GM23338 (cell line): Measurements from ENCODE around the gene PPP2R5E. TPM values are rescaled to one million over a fixed set of nuclear protein-coding genes. Genes with fewer than 3 reads are reported as not detected.

Experiments
- ATAC-seq: fragments of 200-7000 bp; cut with Tn5 transposase; 3 replicates; pipeline ENCODE4 v1.9.1; 2020
- DNase-seq: peaks from one replicate; pipeline ENCODE4 v3.0.0-alpha.2; 2015; ENCODE audit warnings: low spot score
- H2AFZ ChIP-seq: fragments of 200-600 bp; sonication (generic); 2 replicates; pipeline ENCODE4 v1.8.0; 2016; ENCODE audit warnings: antibody characterized with exemption, mild to moderate bottlenecking, moderate library complexity
- H3F3A ChIP-seq: fragments of 200-600 bp; sonication (generic); replicated peaks from 2 replicates; pipeline ENCODE4 v1.8.0; 2017; ENCODE audit warnings: antibody characterized with exemption, mixed run types, low read depth
- H3K27ac ChIP-seq: fragments of 200-600 bp; sonication (generic); 2 replicates; pipeline ENCODE4 v1.6.1; 2016; ENCODE audit warnings: low read depth
- H3K27me3 ChIP-seq: fragments of 200-600 bp; sonication (generic); 2 replicates; pipeline ENCODE4 v1.8.0; 2016; ENCODE audit warnings: mild to moderate bottlenecking, mixed run types, moderate library complexity; ENCODE audit not compliant: insufficient read depth
- H3K36me3 ChIP-seq: fragments of 200-600 bp; sonication (generic); 2 replicates; pipeline ENCODE4 v1.8.0; 2016; ENCODE audit warnings: mild to moderate bottlenecking; ENCODE audit not compliant: insufficient read depth
- H3K4me1 ChIP-seq: fragments of 200-600 bp; sonication (generic); 2 replicates; pipeline ENCODE4 v1.8.0; 2016; ENCODE audit warnings: mild to moderate bottlenecking, moderate library complexity; ENCODE audit not compliant: insufficient read depth
- H3K4me2 ChIP-seq: fragments of 200-600 bp; sonication (generic); 2 replicates; pipeline ENCODE4 v1.7.1; 2017; ENCODE audit warnings: mixed run types
- H3K4me3 ChIP-seq: fragments of 200-600 bp; sonication (generic); 2 replicates; pipeline ENCODE4 v1.6.1; 2016; ENCODE audit warnings: mixed run types
- H3K79me2 ChIP-seq: fragments of 200-600 bp; sonication (generic); replicated peaks from 2 replicates; pipeline ENCODE4 v1.8.0; 2017; ENCODE audit warnings: mild to moderate bottlenecking; ENCODE audit not compliant: insufficient read depth
- H3K9me2 ChIP-seq: fragments of 200-600 bp; sonication (generic); 2 replicates; pipeline ENCODE4 v1.8.0; 2017; ENCODE audit not compliant: insufficient read depth
- H4K20me1 ChIP-seq: fragments of 200-600 bp; sonication (generic); replicated peaks from 2 replicates; pipeline ENCODE4 v1.8.0; 2017; ENCODE audit warnings: mild to moderate bottlenecking; ENCODE audit not compliant: insufficient read depth
- H3K27ac Mint-ChIP-seq: 2 replicates; pipeline ENCODE4 v1.8.0; 2020; ENCODE audit warnings: inconsistent platforms, mild to moderate bottlenecking, moderate library complexity, mixed read lengths
- H3K27me3 Mint-ChIP-seq: 3 replicates; pipeline ENCODE4 v1.8.0; 2022; ENCODE audit warnings: low read depth, mild to moderate bottlenecking, moderate library complexity, mixed read lengths, inconsistent platforms; ENCODE audit not compliant: insufficient read depth, poor library complexity
- H3K36me3 Mint-ChIP-seq: 3 replicates; pipeline ENCODE4 v1.8.0; 2021; ENCODE audit warnings: low read depth, mild to moderate bottlenecking, inconsistent platforms, moderate library complexity, mixed read lengths
- H3K4me1 Mint-ChIP-seq: 3 replicates; pipeline ENCODE4 v1.8.0; 2020; ENCODE audit warnings: mild to moderate bottlenecking, inconsistent platforms, mixed read lengths
- H3K4me3 Mint-ChIP-seq: 3 replicates; pipeline ENCODE4 v1.8.0; 2021; ENCODE audit warnings: moderate library complexity, mild to moderate bottlenecking, inconsistent platforms, mixed read lengths
- H3K9me3 Mint-ChIP-seq: 3 replicates; pipeline ENCODE4 v1.8.0; 2020; ENCODE audit warnings: moderate library complexity, mild to moderate bottlenecking, inconsistent platforms, mixed read lengths
- CREB1 ChIP-seq: fragments of 250-450 bp; sonication (Bioruptor Pico); IDR thresholded peaks from 2 replicates; pipeline ENCODE4 v1.5.0; 2020; ENCODE audit warnings: low read depth, mild to moderate bottlenecking, moderate library complexity
- EZH2 ChIP-seq: fragments of 200-600 bp; sonication (generic); IDR thresholded peaks from one replicate; pipeline ENCODE4 v1.8.0; 2017; ENCODE audit warnings: antibody characterized with exemption, mild to moderate bottlenecking, low read depth; ENCODE audit not compliant: unreplicated experiment
- EZH2phosphoT487 ChIP-seq: fragments of 200-600 bp; sonication (generic); IDR thresholded peaks from one replicate; pipeline ENCODE4 v1.8.1; 2018; ENCODE audit warnings: antibody characterized with exemption; ENCODE audit not compliant: unreplicated experiment
- POLR2AphosphoS5 ChIP-seq: IDR thresholded peaks from 2 replicates; pipeline ENCODE4 v1.6.1; 2016; ENCODE audit warnings: antibody characterized with exemption, low read depth
- ZNF114 ChIP-seq: fragments of 250-450 bp; sonication (Bioruptor Pico); IDR thresholded peaks from 2 replicates; pipeline ENCODE4 v1.5.0; 2020; ENCODE audit warnings: mild to moderate bottlenecking, moderate library complexity
- polyA plus RNA-seq: library from polyadenylated mRNA; unstranded; fragments of >200 nt; fragmentation: Nextera tagmentation; extraction: Ambion mirVana; gene quantifications from 2 replicates; pipeline ENCODE4 v1.2.1, GENCODE V29; 2016
- total RNA-seq: library from RNA; depleted of rRNA; stranded (reverse); fragments of >200 nt; shearing (Covaris generic); gene quantifications from 2 replicates; pipeline ENCODE4 v1.2.3, GENCODE V29; 2014
- TF ChIP-seq, protein P1 (sequence below), 2 experiments: fragments of 200-600 bp in 1 of 2; sonication (generic) in 1 of 2; conservative IDR thresholded peaks; 2 replicates each; pipeline versions ENCODE4 v1.5.1 to v1.6.1; 2016 to 2017; ENCODE audit warnings: antibody characterized with exemption in 2 of 2, low read depth in 2 of 2, mild to moderate bottlenecking in 2 of 2, moderate library complexity in 1 of 2
- TF ChIP-seq, protein P2 (sequence below): IDR thresholded peaks from 2 replicates; pipeline ENCODE4 v1.6.1; 2016; ENCODE audit warnings: antibody characterized with exemption

PPP2R5E gene
- total and polyA plus RNA-seq, 2 experiments from 2014 or later, result 40.9 to 45.5 TPM

DNA sequence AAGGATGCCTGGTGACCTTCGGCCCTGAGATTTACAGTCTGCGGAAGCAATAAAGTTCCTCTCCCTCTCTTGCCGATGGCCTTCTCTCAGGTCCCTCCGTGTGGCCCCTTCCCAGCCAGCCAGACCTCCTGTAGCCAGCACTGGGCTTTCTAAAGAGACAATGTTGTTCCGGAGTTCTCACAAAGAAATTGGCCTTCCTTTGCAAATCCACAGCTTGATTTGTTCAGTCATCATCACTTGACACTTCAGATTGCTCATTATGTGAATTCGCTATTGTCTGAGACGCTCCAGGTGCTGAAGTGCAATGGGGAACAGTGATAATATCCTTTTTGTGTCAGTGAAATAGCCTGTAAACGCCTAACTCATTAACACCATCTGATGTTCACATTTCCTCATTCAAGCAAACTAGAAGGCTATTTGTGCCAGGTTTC is 180.8 kb downstream of the PPP2R5E start (continued):
- TF ChIP-seq, protein P1, sequence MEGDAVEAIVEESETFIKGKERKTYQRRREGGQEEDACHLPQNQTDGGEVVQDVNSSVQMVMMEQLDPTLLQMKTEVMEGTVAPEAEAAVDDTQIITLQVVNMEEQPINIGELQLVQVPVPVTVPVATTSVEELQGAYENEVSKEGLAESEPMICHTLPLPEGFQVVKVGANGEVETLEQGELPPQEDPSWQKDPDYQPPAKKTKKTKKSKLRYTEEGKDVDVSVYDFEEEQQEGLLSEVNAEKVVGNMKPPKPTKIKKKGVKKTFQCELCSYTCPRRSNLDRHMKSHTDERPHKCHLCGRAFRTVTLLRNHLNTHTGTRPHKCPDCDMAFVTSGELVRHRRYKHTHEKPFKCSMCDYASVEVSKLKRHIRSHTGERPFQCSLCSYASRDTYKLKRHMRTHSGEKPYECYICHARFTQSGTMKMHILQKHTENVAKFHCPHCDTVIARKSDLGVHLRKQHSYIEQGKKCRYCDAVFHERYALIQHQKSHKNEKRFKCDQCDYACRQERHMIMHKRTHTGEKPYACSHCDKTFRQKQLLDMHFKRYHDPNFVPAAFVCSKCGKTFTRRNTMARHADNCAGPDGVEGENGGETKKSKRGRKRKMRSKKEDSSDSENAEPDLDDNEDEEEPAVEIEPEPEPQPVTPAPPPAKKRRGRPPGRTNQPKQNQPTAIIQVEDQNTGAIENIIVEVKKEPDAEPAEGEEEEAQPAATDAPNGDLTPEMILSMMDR (conservative IDR thresholded peaks at IDR 0.05; ENCODE audit: low read depth in 2 of 2), result no peak
- TF ChIP-seq ZNF114 (CRISPR knock-in tag), result no peak
- TF ChIP-seq CREB1 (CRISPR knock-in tag), result no peak
- no peak for TF ChIP-seq EZH2
- no peak for TF ChIP-seq EZH2phosphoT487

DNA sequence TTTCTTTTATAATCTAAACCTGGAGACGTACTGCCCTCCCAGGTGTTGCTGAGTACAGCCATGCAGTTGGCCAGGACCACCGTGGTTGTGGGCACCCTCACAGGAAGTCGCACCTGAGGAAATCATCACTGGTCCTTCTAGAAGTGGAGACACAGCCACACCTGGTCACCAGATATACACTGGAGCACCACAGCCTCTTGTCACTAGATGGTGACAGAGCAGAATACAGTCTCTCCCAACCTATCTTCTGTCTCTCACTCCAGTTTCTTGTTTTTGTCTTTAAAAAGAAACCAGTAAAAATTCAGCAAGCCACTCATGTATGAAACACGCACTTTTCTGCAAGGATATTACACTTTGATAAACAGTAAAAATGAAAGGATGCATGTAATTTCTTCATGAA is 181.4 kb downstream of the PPP2R5E start:
- H3K27ac Mint-ChIP-seq, result no peak overlapping the region

DNA sequence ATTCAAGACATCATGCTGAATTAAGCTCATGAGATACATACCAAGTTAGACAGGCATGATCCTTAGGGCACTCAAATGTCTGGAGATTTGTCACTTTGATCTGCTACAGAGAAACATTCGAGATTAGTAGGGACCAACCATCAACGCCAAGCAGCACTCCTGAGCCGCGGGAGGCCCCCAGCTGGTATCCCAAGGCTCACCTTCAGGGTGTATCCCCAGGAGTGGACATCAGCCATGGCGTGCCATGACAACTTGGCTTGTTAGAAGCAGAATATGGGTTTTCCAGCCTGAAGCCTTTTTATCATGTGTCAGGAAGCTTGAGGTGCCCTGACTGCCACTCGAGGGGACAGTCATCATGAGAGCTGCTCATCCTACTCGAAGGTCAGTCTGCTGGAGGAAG is 185.3 kb downstream of the PPP2R5E start:
- no peaks in the 10 kb centered on the region for H3K27me3 ChIP-seq
- H2AFZ ChIP-seq, result no peak overlapping the region
- no peak overlapping the region for H3K4me2 ChIP-seq
- no peaks in the 10 kb centered on the region; the same call in 1 of the 2 replicates for H3K9me2 ChIP-seq
- H3K4me1 Mint-ChIP-seq, result no peaks in the 10 kb centered on the region
- peaks cover 3% of the 10 kb centered on the region for H3K27me3 Mint-ChIP-seq
- DNase-seq (no peak), ATAC-seq (no peak)
- H3K27ac Mint-ChIP-seq, result no peak overlapping the region
- no peaks in the 10 kb centered on the region for H3K36me3 ChIP-seq
- no peaks in the 10 kb centered on the region for H3K36me3 Mint-ChIP-seq
- H3K79me2 ChIP-seq, result no peaks in the 10 kb centered on the region
- H3K9me3 Mint-ChIP-seq, result no peaks in the 10 kb centered on the region
- H3K4me3 ChIP-seq, result no peak overlapping the region
- H3K27ac ChIP-seq, result no peak overlapping the region
- no peaks in the 10 kb centered on the region for H4K20me1 ChIP-seq
- no peaks in the 10 kb centered on the region for H3K4me1 ChIP-seq
- no peaks in the 10 kb centered on the region for H3F3A ChIP-seq
- no peak overlapping the region for H3K4me3 Mint-ChIP-seq
- TF ChIP-seq ZNF114 (CRISPR knock-in tag), result no peak
- TF ChIP-seq, protein P2, sequence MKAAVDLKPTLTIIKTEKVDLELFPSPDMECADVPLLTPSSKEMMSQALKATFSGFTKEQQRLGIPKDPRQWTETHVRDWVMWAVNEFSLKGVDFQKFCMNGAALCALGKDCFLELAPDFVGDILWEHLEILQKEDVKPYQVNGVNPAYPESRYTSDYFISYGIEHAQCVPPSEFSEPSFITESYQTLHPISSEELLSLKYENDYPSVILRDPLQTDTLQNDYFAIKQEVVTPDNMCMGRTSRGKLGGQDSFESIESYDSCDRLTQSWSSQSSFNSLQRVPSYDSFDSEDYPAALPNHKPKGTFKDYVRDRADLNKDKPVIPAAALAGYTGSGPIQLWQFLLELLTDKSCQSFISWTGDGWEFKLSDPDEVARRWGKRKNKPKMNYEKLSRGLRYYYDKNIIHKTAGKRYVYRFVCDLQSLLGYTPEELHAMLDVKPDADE, result no peak
- no peak for TF ChIP-seq EZH2phosphoT487
- TF ChIP-seq POLR2AphosphoS5, result no peak

More for the DNA sequence above, 181.4 kb downstream of the PPP2R5E start:
- Mint-ChIP-seq H3K36me3 (no peaks in the 10 kb centered on the region), H3K9me3 (no peaks in the 10 kb centered on the region; the same call in 2 of the 3 replicates), H3K4me1 (peaks cover 2% of the 10 kb centered on the region; the same call in 1 of the 3 replicates), H3K4me3 (no peak overlapping the region), H3K27me3 (peaks cover 3% of the 10 kb centered on the region)
- no peaks in the 10 kb centered on the region for H4K20me1 ChIP-seq
- no peak for DNase-seq
- H3K36me3 ChIP-seq, result no peaks in the 10 kb centered on the region
- H3K9me2 ChIP-seq, result no peaks in the 10 kb centered on the region; the same call in 1 of the 2 replicates
- no peak overlapping the region for H3K4me2 ChIP-seq
- no peak overlapping the region for H2AFZ ChIP-seq
- no peaks in the 10 kb centered on the region for H3K79me2 ChIP-seq
- H3K4me1 ChIP-seq, result no peaks in the 10 kb centered on the region
- H3K27me3 ChIP-seq, result no peaks in the 10 kb centered on the region
- H3K27ac ChIP-seq, result no peak overlapping the region
- ATAC-seq, result peak; percentile 50; the same call in 2 of the 3 replicates
- no peaks in the 10 kb centered on the region for H3F3A ChIP-seq
- TF ChIP-seq, protein P1 (conservative IDR thresholded peaks at IDR 0.05; ENCODE audit: low read depth in 2 of 2), result peak; percentile 21 to 29; a peak in 3 of 4 replicates
- TF ChIP-seq EZH2 (no peak), EZH2phosphoT487 (no peak)
- H3K4me3 ChIP-seq, result no peak overlapping the region
